OCI-LY3 (cell line): ENCODE results near the gene SSBP2.
A peak's percentile ranks its signal among the peaks of the same experiment; 100 is the strongest.

Source experiments
- EZH2phosphoT487 ChIP-seq: fragments of 200-600 bp; shearing (Covaris generic); IDR thresholded peaks from 2 replicates; pipeline ENCODE4 v1.6.1; 2018; ENCODE audit warnings: antibody characterized with exemption, mixed run types, low read depth
- TF ChIP-seq, protein P1 (sequence below): fragments of 200-600, 300-600 bp; sonication (generic); IDR thresholded peaks from 2 replicates; pipeline ENCODE4 v1.5.1; 2014; ENCODE audit warnings: antibody characterized with exemption, low read length, low read depth

DNA sequence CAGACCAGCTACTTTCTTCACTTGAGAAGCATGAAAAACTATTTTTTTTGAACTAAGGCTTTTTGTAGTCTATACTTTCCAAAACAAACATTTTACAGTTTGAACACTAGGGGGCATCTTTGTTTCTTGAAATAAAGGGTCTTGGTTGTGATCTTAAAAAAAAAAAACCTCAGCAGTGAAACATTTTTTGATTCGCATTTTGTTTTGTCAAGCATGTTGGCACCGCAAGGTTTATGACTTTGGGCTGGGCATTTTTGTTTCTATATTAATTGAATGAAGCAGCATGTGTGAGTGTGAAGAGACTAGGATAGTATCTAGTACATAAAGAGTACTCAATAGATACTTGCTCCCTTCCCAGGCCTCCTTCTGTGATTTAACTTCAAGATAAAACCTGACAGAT is 325.3 kb downstream of the SSBP2 start:
- TF ChIP-seq, protein P1, sequence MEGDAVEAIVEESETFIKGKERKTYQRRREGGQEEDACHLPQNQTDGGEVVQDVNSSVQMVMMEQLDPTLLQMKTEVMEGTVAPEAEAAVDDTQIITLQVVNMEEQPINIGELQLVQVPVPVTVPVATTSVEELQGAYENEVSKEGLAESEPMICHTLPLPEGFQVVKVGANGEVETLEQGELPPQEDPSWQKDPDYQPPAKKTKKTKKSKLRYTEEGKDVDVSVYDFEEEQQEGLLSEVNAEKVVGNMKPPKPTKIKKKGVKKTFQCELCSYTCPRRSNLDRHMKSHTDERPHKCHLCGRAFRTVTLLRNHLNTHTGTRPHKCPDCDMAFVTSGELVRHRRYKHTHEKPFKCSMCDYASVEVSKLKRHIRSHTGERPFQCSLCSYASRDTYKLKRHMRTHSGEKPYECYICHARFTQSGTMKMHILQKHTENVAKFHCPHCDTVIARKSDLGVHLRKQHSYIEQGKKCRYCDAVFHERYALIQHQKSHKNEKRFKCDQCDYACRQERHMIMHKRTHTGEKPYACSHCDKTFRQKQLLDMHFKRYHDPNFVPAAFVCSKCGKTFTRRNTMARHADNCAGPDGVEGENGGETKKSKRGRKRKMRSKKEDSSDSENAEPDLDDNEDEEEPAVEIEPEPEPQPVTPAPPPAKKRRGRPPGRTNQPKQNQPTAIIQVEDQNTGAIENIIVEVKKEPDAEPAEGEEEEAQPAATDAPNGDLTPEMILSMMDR = peak; percentile 56
- no peak for TF ChIP-seq EZH2phosphoT487
